A673 (cell line): ENCODE results near the gene ZNF135. TPM values are rescaled to one million over a fixed set of nuclear protein-coding genes. Genes with fewer than 3 reads are reported as not detected.

ENCODE experiments used
- BruUV-seq: library from RNA; stranded (reverse); fragments of 400-500 nt; replicated peaks from 2 replicates; lab custom pipeline; 2021; lab: Mats Ljungman, UMichigan
- CTCF ChIA-PET: fragments of 300-600 bp; sonication (Branson Sonifier 250); formaldehyde crosslinking; loops from one replicate; lab custom pipeline; 2022; ENCODE audit warnings: antibody characterized with exemption; lab: Charles Lee
- POLR2A ChIA-PET: fragments of 300-600 bp; sonication (Branson Sonifier 250); formaldehyde crosslinking; loops from one replicate; lab custom pipeline; 2022; ENCODE audit warnings: antibody characterized with exemption; ENCODE audit not compliant: low non-redundant PET; lab: Charles Lee
- DNase-seq: peaks from one replicate; pipeline ENCODE4 v3.0.0-alpha.2; 2015; ENCODE audit warnings: low spot score
- H3K27ac ChIP-seq: fragments of 200-600 bp; sonication (generic); 2 replicates; pipeline ENCODE4 v1.5.1; 2016; ENCODE audit warnings: mixed run types, low read depth, mild to moderate bottlenecking, mixed read lengths, antibody characterized with exemption, low read length; ENCODE audit not compliant: poor library complexity, severe bottlenecking
- H3K27me3 ChIP-seq: fragments of 200-600 bp; sonication (generic); replicated peaks from 2 replicates; pipeline ENCODE4 v1.6.1; 2017; ENCODE audit warnings: mixed run types, low read depth, mild to moderate bottlenecking, mixed read lengths, antibody characterized with exemption, low read length; ENCODE audit not compliant: insufficient read depth, poor library complexity
- H3K36me3 ChIP-seq: fragments of 200-600 bp; sonication (generic); 2 replicates; pipeline ENCODE4 v1.6.1; 2016; ENCODE audit warnings: mixed run types, mild to moderate bottlenecking, mixed read lengths, antibody characterized with exemption, low read length; ENCODE audit not compliant: insufficient read depth, poor library complexity, severe bottlenecking
- H3K4me1 ChIP-seq: fragments of 200-600 bp; sonication (generic); 2 replicates; pipeline ENCODE4 v1.6.1; 2017; ENCODE audit warnings: mixed run types, mild to moderate bottlenecking, mixed read lengths, antibody characterized with exemption, low read length; ENCODE audit not compliant: insufficient read depth, poor library complexity, severe bottlenecking
- H3K4me3 ChIP-seq: fragments of 200-600 bp; sonication (generic); 2 replicates; pipeline ENCODE4 v1.5.1; 2016; ENCODE audit warnings: low read depth, mixed run types, mild to moderate bottlenecking, mixed read lengths, low read length; ENCODE audit not compliant: poor library complexity, severe bottlenecking
- H3K9me3 ChIP-seq: fragments of 200-600 bp; sonication (generic); 2 replicates; pipeline ENCODE4 v1.6.1; 2016; ENCODE audit warnings: mixed run types, low read depth, mild to moderate bottlenecking, mixed read lengths, antibody characterized with exemption, low read length; ENCODE audit not compliant: poor library complexity, severe bottlenecking
- CTCF ChIP-seq: fragments of 300-800, 200-600 bp; sonication (generic); conservative IDR thresholded peaks from 2 replicates; pipeline ENCODE4 v1.5.1; 2017; ENCODE audit warnings: low read depth, mild to moderate bottlenecking, antibody characterized with exemption, low read length, moderate library complexity, mixed read lengths
- EZH2 ChIP-seq: fragments of 200-600 bp; sonication (generic); IDR thresholded peaks from 2 replicates; pipeline ENCODE4 v1.6.1; 2017; ENCODE audit warnings: borderline replicate concordance, low read depth, mild to moderate bottlenecking, mixed read lengths, antibody characterized with exemption, low read length; ENCODE audit not compliant: poor library complexity, severe bottlenecking
- intact Hi-C: fragments of 100-400 bp; cut with micrococcal nuclease; formaldehyde crosslinking; loops from one replicate; pipeline ENCODE4 v1.10.0; 2022; ENCODE audit not compliant: unreplicated experiment
- total RNA-seq: library from RNA; stranded (reverse); gene quantifications from 2 replicates; pipeline ENCODE4 v1.2.3, GENCODE V29; 2021

Gene ZNF135
- total RNA-seq, 1 experiment from 2014 or later, result 7.0 TPM

GRCh38 chr19:58117841-58118575 lies 58.9 kb downstream of the ZNF135 start:
- CTCF ChIA-PET, result no interaction called here
- Histone ChIP-seq H3K27me3 (no peaks in the 10 kb centered on the region), H3K9me3 (peaks cover 58% of the 10 kb centered on the region), H3K4me3 (no peak overlapping the region), H3K27ac (no peak overlapping the region), H3K36me3 (no peaks in the 10 kb centered on the region), H3K4me1 (no peaks in the 10 kb centered on the region)
- BruUV-seq, result no TSS peak
- no peak for TF ChIP-seq EZH2
- TF ChIP-seq CTCF, result no peak
- POLR2A ChIA-PET, result no interaction called here
- DNase-seq, result no peak
- intact Hi-C loops, result no loop called here

- TF ChIP-seq CTCF (no peak), EZH2 (no peak)
- intact Hi-C loops, result no loop called here
- no TSS peak for BruUV-seq
- no peaks in the 10 kb centered on the region for H3K36me3 ChIP-seq
- no peaks in the 10 kb centered on the region for H3K4me1 ChIP-seq
- ChIA-PET CTCF (no interaction called here), POLR2A (no interaction called here)
- no peaks in the 10 kb centered on the region for H3K27me3 ChIP-seq
- H3K27ac ChIP-seq, result no peak overlapping the region
- H3K9me3 ChIP-seq, result peaks cover 63% of the 10 kb centered on the region
- H3K4me3 ChIP-seq, result no peak overlapping the region
- no peak for DNase-seq
Observed at GRCh38 chr19:58118979-58119733, 60.1 kb downstream of the ZNF135 start.

Other genes starting within 250 kb of the ZNF135 start
- gene ZNF552, start 244.4 kb upstream of the ZNF135 start, total RNA-seq, result 5.4 and 10.6 TPM in 2 replicates
- 17.3 and 20.0 TPM in 2 replicates for gene ZNF587B, start 229.0 kb upstream of the ZNF135 start, total RNA-seq
- 40.5 and 43.2 TPM in 2 replicates for gene ZNF587, start 209.4 kb upstream of the ZNF135 start, total RNA-seq
- gene ZNF814, start 170.2 kb upstream of the ZNF135 start, total RNA-seq, result 39.0 and 44.3 TPM in 2 replicates
- 14.1 and 17.4 TPM in 2 replicates for gene ZNF417, start 142.7 kb upstream of the ZNF135 start, total RNA-seq
- 16.9 and 22.9 TPM in 2 replicates for gene ZNF418, start 123.9 kb upstream of the ZNF135 start, total RNA-seq
- gene ZNF256, start 111.6 kb upstream of the ZNF135 start, total RNA-seq, result 9.5 and 11.0 TPM in 2 replicates
- gene C19orf18, start 84.7 kb upstream of the ZNF135 start, total RNA-seq, result 0.43 TPM in 1 of 2 replicates, not detected in the other
- gene ZNF606, start 56.5 kb upstream of the ZNF135 start, total RNA-seq, result 16.7 and 17.8 TPM in 2 replicates
- 1.4 and 2.8 TPM in 2 replicates for gene ZSCAN1, start 25.3 kb upstream of the ZNF135 start, total RNA-seq
- 26.1 and 38.4 TPM in 2 replicates for gene ZSCAN18, start 38.9 kb downstream of the ZNF135 start, total RNA-seq
- gene ZNF329, start 91.5 kb downstream of the ZNF135 start, total RNA-seq, result 10.1 and 13.1 TPM in 2 replicates
- 25.0 and 27.4 TPM in 2 replicates for gene ZNF274, start 123.8 kb downstream of the ZNF135 start, total RNA-seq
- gene ZNF544, start 169.6 kb downstream of the ZNF135 start, total RNA-seq, result 44.8 and 50.5 TPM in 2 replicates
- gene ZNF8, start 219.7 kb downstream of the ZNF135 start, total RNA-seq, result 11.9 and 12.5 TPM in 2 replicates
- 57.8 and 77.1 TPM in 2 replicates for gene ERVK3-1, start 246.1 kb downstream of the ZNF135 start, total RNA-seq